HG03095 (cell line): ENCODE data around the gene VPS13D.
"Not testable (repeated sequence)": the region's sequence is repeated elsewhere in the genome, so short reads cannot be mapped to it uniquely, and the experiment has no call there.

ENCODE experiments used
- ATAC-seq: cut with Tn5 transposase; IDR thresholded peaks from one replicate; pipeline ENCODE4 v1.9.1; 2021; ENCODE audit warnings: moderate library complexity; ENCODE audit not compliant: unreplicated experiment

Gene VPS13D

DNA sequence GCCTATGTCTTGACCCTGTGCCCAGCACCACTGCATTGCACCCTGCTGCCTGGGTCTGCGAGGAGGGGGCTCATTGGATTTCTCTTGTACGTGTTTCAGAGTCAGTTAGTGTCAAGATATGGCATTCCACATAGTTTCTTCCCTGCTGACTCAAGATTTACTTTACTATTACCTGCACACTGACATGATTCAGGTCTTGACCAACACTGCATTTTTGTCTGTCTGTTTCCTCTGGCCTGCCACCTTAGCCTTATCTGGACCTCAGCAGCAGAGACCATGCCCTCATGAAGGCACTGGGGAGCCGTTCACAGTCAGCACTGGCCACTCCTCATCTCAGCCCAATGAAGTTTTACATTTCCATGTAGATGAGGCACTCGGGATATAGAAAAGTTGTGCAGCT lies 232.8 kb downstream of the VPS13D start:
- ATAC-seq, result no peak

DNA sequence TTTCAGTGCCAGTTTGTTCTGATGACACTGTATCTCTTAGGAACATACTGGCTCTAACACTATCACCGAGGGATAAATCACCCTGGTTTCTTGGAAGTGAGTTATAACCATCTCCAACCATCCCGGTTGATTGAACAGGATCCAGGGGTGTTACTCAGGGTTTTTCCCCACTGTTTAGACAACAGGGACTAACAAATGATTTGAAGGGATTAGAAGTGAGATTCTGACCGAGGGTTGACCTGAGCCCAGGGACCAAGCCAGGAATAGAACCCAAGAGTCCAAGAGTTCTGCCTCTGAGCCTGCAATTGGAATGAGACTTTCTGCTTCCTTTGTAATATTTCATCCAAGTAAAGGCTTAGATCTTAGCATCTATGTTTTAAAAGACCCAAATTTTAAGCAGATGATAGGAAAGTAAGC lies 234.2 kb downstream of the VPS13D start:
- no peak for ATAC-seq

DNA sequence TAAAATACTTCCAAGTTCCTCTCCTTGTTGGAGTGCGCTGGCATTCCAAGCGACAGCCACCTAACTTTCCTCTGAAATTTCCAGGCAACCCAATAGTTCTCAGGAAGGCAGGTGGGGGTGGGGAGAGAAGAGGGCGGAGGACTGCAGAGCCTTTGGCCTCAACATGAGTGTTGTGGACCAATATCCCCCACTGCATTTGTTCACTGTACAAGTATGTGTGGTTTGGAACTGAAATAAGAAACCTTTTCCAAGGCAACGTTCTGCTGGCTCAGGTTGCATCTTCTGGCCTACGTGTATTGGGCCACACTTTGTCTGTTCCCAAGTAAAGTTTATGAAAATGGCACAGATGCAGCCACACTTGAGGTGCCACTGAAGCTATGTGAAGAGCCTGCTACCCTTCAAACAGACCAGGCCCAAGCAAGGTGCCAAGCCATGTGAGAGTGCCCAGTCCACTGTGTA lies 234.8 kb downstream of the VPS13D start:
- ATAC-seq, result no peak

- ATAC-seq, result no peak
Observed at GRCh38 chr1:12465126-12465525, 235.3 kb downstream of the VPS13D start.

DNA sequence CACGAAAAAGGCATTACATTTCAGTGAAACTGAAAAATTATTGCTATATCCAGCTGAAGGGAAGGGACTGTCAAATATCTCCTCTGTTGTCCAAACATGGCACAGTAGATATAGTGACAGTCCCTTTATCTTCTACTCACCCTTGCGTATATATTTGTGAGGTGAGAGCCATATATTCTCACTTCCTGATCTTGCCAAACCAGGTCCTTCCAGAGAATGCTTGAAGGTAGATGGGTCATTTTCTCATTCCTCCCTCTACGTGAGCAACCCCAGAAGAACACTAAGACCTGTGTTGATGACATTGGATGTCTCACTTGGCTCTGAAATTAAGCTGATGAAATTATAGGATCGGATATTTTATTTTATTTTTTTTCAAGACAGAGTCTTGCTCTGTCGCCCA lies 237.0 kb downstream of the VPS13D start:
- ATAC-seq, result no peak

DNA sequence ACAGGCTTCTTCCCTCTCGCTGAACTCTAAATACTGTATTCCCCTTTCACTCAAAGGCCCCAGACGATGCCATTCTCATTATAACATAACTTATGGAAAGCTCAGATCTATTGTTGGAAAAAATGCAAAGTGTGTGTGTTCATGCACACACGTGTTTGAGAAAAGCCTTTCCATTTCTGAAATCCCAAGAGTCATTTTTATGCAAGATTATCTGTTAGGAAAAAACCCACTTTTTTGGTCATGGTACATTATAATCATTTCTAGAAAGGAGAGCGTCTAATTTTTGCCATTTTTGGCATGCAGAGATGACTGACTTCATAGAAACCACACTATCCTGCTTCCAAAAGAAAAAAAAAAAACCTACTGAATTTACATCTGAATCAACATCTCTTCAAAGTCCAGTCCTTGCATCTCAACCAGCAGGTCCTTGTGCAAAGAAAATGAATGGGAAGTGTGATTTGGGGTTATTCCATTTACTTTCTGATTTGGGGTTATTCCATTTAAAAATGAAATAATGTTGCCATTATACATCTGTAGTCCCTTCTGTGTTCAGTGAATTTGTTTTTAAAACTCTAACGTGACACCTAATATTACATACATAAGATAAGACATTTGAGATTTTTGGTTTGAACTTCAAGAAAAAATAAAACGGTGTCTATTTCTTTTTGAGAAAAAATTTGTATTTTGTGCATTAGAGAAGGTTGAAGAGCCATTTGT lies 237.9 kb downstream of the VPS13D start:
- ATAC-seq, result no peak

DNA sequence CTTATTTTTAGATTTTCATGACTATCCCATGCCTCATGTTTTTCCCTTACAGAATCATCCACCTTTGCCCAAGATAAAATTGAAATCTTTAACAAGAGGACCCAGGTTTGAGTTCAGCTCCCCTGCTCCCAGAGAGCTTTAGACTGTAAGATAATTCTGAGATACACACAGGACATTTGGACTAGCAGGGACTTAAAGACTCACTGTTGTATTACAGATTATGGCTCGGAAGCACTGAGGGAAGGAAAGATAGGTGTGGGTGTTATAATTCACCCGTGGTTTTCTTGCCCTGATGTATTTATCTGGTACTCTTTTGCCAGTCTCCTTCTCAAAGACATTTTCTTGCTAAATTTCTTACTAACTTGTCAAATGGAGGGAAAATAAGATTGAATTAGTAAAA lies 238.5 kb downstream of the VPS13D start:
- no peak for ATAC-seq

DNA sequence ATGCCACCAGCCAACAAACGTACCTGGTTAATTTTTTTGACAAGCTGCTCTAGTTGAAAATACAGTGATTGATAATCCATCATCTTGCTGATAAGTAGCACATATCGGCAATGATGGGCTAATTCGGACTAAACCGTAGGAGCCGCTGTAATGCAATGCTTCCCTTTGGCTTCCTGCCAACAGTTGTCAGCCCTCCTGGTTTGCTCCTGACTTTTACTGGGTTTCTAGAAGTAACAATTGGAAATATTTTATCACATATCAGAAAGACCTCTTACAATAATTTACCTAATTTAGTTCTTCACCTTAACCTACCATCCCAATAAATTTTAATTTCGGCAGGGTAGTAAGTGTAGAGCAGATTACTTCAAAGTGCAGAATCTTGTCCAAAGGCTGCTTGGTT lies 239.7 kb downstream of the VPS13D start:
- no peak for ATAC-seq

DNA sequence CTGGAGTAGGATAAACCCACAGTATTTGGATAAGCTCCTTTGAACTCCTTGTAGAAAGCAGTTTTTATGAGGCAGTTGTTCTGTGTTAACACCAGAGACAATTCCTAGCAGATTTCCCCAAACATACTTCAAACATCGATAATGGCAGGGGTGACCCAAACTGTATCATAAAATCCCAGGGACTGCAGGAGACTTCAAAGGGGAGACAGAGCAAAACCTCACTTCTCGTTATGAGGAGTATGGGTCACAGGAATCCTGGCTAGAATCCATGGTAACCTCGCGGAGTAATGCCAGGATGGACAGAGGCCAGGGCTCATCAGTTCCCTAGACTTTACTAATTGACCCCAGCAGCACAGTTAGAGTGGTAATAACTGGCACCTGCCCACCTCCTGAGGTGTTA lies 240.2 kb downstream of the VPS13D start:
- ATAC-seq, result no peak

GRCh38 chr1:12470916-12471315 lies 241.1 kb downstream of the VPS13D start:
- ATAC-seq, result not testable (repeated sequence)

GRCh38 chr1:12472156-12472797 lies 242.4 kb downstream of the VPS13D start:
- no peak for ATAC-seq

- no peak for ATAC-seq
Observed at GRCh38 chr1:12472798-12473551, 243.1 kb downstream of the VPS13D start.

DNA sequence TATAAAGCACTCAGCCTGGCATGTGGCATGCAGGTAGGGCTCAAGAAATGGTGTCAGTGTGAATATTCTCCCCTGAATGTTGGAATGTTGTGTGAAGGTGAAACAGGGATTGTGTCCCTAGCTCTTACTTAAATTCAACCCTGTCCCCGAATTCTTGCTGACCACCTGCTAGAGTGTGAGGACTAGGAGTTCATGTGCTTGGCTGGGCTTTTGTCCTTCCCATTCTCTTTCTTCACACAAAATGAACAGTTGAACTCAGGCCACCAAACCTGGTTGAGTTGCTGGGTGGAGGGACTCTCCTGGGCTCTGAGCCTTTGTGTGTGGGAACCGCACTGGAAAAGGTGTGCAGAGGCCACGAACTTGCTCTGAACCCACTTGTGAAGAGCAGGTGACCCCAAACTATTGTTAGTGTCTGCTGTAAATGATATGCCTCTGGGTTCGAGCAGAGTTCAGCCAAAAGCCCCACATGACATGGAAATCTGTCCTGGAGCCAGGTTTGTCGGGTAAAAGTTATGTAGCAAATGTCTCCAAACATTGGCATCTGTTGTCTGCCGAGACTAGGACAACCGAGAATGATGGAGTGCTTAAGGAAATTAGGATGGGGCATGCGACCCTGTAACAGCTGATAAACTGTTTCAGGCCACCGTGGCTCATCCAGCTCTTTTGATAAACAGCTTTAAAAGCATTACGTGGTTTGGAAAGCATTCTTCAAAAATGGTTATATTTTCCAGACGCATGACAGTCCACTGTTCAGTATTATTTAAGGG lies 243.9 kb downstream of the VPS13D start:
- ATAC-seq, result no peak

- no peak for ATAC-seq
Observed at GRCh38 chr1:12475101-12475500, 245.3 kb downstream of the VPS13D start.

GRCh38 chr1:12475530-12475934 lies 245.7 kb downstream of the VPS13D start:
- ATAC-seq, result no peak

- ATAC-seq, result no peak
Observed at GRCh38 chr1:12475947-12476346, 246.1 kb downstream of the VPS13D start.

- ATAC-seq, result no peak
Observed at GRCh38 chr1:12477314-12477713, 247.5 kb downstream of the VPS13D start.

DNA sequence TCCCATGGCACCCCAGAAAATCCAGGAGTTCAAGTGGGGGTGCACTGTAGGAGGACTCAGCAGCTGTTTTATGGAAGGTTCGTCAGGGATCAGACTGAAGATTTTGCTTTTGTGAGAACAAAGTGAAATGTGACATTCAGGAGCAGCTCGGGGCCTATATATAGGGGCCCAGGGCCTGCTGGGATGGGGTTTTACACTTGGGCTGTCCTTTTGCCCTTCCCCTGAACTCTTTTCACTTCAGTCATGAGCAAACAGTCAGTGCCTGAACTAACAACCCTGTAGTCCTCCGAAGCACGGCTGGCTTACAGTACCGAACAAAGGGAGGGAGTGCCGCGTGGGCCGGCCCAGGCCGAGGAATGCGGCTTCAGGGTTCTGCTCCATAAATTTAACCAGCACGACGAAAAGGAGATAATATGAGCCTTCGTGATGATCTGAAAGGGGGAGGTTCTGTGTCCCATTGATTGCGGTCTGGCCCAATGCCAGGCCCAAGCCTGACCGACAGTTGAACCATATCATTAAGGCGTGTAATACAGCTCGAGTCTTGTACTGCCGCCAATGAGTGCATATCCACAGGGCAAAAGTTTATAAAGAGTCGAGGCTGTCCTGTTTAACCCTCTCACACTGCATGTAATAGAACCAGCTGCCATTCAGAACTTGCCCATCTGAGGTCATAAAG lies 248.2 kb downstream of the VPS13D start:
- no peak for ATAC-seq

DNA sequence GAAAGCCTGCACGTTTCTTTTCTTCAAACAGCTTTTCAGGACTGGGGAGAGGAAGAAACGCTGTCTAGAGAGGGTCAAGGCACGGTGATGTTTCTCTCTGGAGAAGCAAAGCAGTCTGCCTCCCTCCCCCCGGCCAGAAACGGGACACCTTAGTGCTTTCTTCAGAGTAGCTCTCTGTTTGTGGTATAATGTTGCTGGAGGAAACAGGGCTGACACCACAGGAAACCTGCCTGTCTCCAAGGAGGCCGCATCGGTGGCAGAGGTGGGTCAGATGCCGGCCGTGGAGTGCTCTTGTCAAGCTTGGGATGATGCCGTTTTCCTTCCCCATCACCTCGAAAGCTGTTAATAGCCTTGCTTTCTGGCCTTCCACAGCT lies 248.8 kb downstream of the VPS13D start:
- no peak for ATAC-seq

DNA sequence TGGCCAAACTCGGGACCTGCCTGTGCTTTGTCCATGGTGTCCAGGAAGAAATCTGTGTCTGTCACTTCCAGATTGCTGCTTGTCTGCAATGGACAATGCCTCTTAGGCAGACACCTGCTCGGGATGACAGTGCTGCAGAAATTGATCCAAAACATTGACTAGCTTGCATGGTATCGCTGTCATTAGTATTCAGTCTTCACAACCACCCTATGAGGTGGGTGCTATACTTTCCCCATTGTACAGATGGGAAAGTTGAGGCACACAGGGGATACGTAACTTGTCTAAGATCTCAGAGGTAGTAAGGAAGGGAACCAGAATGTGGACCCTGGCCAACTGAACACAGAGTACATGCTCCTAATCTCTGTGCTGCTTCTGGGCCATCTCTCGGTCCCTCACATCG lies 249.5 kb downstream of the VPS13D start:
- no peak for ATAC-seq

GRCh38 chr1:12480041-12480440 lies 250.2 kb downstream of the VPS13D start:
- no peak for ATAC-seq
